Measurements from ENCODE around the gene PRSS21.

GRCh38 chr16:2791174-2791573 is 25.9 kb upstream of the PRSS21 start:
- TF ChIP-seq ZBTB7A (tag by site-specific recombination; IDR thresholded peaks at IDR 0.05; ENCODE audit: low read depth) (no peak), CTCF (tag by site-specific recombination; IDR thresholded peaks at IDR 0.05) (no peak), ELK4 (IDR thresholded peaks at IDR 0.05; ENCODE audit: borderline replicate concordance, low read depth, low read length) (no peak), ZSCAN5A (tag by site-specific recombination; IDR thresholded peaks at IDR 0.05) (no peak), ZNF18 (tag by site-specific recombination; IDR thresholded peaks at IDR 0.05) (no peak), ZNF747 (tag by site-specific recombination; IDR thresholded peaks at IDR 0.05) (no peak), MYNN (tag by site-specific recombination; IDR thresholded peaks at IDR 0.05; ENCODE audit: borderline replicate concordance) (no peak), ZNF449 (tag by site-specific recombination; IDR thresholded peaks at IDR 0.05) (no peak), ZNF398 (tag by site-specific recombination; IDR thresholded peaks at IDR 0.05) (no peak)
